ENCODE results near the gene CHN2. TPM values are rescaled to one million over a fixed set of nuclear protein-coding genes. Genes with fewer than 3 reads are reported as not detected.

Gene CHN2
- total RNA-seq, 1 experiment from 2014 or later = 2.1 TPM

DNA sequence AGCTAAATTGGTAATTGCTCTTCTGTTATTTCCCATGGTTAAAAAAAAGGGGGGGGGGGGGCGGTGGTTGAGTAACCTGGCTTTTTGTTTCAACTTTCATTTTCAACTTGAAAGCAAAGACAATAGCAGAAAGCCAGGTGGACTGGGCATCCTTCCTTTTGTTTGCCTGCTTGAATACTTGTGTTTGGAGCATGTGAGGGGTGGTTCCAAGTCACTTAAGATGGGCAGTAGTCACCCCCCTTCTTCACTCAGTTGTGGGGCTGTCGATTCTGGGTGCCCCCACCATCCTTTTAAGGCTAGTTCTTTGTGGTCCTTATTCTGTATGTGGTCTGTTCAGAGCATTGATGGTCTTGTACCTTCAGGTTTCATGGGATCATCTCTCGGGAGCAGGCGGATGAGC lies 203.4 kb downstream of the CHN2 start:
- intact Hi-C loops (cut with micrococcal nuclease) = no loop called here
- H4K20me1 ChIP-seq (ENCODE audit: insufficient read depth) = no peaks in the 10 kb centered on the region
- H3K27me3 ChIP-seq (ENCODE audit: insufficient read depth, low read length) = no peaks in the 10 kb centered on the region
- no peaks in the 10 kb centered on the region for H3K9me2 ChIP-seq (ENCODE audit: insufficient read depth)
- no peaks in the 10 kb centered on the region for H3K36me3 ChIP-seq (ENCODE audit: control insufficient read depth in 1 of 2, insufficient read depth in 2 of 2, low read length in 2 of 2)
- H3K79me2 ChIP-seq (ENCODE audit: insufficient read depth, low read length) = no peaks in the 10 kb centered on the region
- no peak overlapping the region for H2AFZ ChIP-seq (ENCODE audit: low read depth, low read length, poor library complexity, severe bottlenecking)
- H3K4me2 ChIP-seq (ENCODE audit: low read length) = no peak overlapping the region
- H3K4me1 ChIP-seq (ENCODE audit: control insufficient read depth in 1 of 2, insufficient read depth in 2 of 2, low read length in 2 of 2) = no peaks in the 10 kb centered on the region
- H3K9me3 ChIP-seq (ENCODE audit: control insufficient read depth in 1 of 2, insufficient read depth in 1 of 2, low read depth in 1 of 2, low read length in 2 of 2) = no peaks in the 10 kb centered on the region
- DNase-seq (ENCODE audit: low read depth, low spot score) (no peak), ATAC-seq (no peak)
- no peak overlapping the region for H3K9ac ChIP-seq (ENCODE audit: low read length)
- ChIA-PET CTCF (no interaction called here), RAD21 (ENCODE audit: low non-redundant PET in 1 of 2, low total read pairs in 2 of 2, uncharacterized antibody in 2 of 2, unreplicated experiment in 2 of 2) (no interaction called here), POLR2A (interaction anchor here (0.7 kb wide), 1 partner anchor 193 kb away, joined by 4 read pairs; no protein-coding TSS in a partner anchor)
- TF ChIP-seq ZNF274 (IDR thresholded peaks at IDR 0.05; ENCODE audit: low read depth, low read length) (no peak), ELF1 (IDR thresholded peaks at IDR 0.05; ENCODE audit: borderline replicate concordance, low read depth) (no peak), EGR1 (IDR thresholded peaks at IDR 0.05; ENCODE audit: low read depth) (no peak), TCF7L2 (IDR thresholded peaks at IDR 0.05; ENCODE audit: borderline replicate concordance, extremely low read depth, insufficient read depth, insufficient read length) (no peak), SP1 (IDR thresholded peaks at IDR 0.05; ENCODE audit: low read depth) (no peak), CEBPB (IDR thresholded peaks at IDR 0.05; ENCODE audit: low read depth) (no peak), EZH2 (IDR thresholded peaks at IDR 0.05) (no peak), YY1 (IDR thresholded peaks at IDR 0.05; ENCODE audit: extremely low read depth, insufficient replicate concordance, low read depth, low read length) (no peak), SRF (IDR thresholded peaks at IDR 0.05; ENCODE audit: low read depth) (no peak), POLR2AphosphoS5 (IDR thresholded peaks at IDR 0.05; ENCODE audit: low read depth, low read length) (no peak)
- TF ChIP-seq, protein P1, sequence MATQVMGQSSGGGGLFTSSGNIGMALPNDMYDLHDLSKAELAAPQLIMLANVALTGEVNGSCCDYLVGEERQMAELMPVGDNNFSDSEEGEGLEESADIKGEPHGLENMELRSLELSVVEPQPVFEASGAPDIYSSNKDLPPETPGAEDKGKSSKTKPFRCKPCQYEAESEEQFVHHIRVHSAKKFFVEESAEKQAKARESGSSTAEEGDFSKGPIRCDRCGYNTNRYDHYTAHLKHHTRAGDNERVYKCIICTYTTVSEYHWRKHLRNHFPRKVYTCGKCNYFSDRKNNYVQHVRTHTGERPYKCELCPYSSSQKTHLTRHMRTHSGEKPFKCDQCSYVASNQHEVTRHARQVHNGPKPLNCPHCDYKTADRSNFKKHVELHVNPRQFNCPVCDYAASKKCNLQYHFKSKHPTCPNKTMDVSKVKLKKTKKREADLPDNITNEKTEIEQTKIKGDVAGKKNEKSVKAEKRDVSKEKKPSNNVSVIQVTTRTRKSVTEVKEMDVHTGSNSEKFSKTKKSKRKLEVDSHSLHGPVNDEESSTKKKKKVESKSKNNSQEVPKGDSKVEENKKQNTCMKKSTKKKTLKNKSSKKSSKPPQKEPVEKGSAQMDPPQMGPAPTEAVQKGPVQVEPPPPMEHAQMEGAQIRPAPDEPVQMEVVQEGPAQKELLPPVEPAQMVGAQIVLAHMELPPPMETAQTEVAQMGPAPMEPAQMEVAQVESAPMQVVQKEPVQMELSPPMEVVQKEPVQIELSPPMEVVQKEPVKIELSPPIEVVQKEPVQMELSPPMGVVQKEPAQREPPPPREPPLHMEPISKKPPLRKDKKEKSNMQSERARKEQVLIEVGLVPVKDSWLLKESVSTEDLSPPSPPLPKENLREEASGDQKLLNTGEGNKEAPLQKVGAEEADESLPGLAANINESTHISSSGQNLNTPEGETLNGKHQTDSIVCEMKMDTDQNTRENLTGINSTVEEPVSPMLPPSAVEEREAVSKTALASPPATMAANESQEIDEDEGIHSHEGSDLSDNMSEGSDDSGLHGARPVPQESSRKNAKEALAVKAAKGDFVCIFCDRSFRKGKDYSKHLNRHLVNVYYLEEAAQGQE (IDR thresholded peaks at IDR 0.05; ENCODE audit: low read depth) = no peak
- TF ChIP-seq, protein P2, sequence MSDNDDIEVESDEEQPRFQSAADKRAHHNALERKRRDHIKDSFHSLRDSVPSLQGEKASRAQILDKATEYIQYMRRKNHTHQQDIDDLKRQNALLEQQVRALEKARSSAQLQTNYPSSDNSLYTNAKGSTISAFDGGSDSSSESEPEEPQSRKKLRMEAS (IDR thresholded peaks at IDR 0.05) = no peak
- TF ChIP-seq, protein P3, sequence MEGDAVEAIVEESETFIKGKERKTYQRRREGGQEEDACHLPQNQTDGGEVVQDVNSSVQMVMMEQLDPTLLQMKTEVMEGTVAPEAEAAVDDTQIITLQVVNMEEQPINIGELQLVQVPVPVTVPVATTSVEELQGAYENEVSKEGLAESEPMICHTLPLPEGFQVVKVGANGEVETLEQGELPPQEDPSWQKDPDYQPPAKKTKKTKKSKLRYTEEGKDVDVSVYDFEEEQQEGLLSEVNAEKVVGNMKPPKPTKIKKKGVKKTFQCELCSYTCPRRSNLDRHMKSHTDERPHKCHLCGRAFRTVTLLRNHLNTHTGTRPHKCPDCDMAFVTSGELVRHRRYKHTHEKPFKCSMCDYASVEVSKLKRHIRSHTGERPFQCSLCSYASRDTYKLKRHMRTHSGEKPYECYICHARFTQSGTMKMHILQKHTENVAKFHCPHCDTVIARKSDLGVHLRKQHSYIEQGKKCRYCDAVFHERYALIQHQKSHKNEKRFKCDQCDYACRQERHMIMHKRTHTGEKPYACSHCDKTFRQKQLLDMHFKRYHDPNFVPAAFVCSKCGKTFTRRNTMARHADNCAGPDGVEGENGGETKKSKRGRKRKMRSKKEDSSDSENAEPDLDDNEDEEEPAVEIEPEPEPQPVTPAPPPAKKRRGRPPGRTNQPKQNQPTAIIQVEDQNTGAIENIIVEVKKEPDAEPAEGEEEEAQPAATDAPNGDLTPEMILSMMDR (IDR thresholded peaks at IDR 0.05 in 2 of 3, conservative IDR thresholded peaks at IDR 0.05 in 1 of 3; ENCODE audit: borderline replicate concordance in 1 of 3, insufficient read depth in 1 of 3, low read depth in 2 of 3, low read length in 2 of 3) = no peak
- no peak overlapping the region for H3K4me3 ChIP-seq (replicated peaks in 1 of 2; ENCODE audit: low read depth in 1 of 2, low read length in 2 of 2)
- no TSS peak for BruUV-seq (replicated peaks)
- no peak overlapping the region for H3K27ac ChIP-seq (ENCODE audit: low read depth, low read length)

Measured in HCT116 (cell line).